HCT116 (cell line): ENCODE data around the gene UGT2A3. TPM values are rescaled to one million over a fixed set of nuclear protein-coding genes. Genes with fewer than 3 reads are reported as not detected.

Experiments
- ATAC-seq: fragments of 200-7000 bp; cut with Tn5 transposase; 2 replicates; pipeline ENCODE4 v1.9.1; 2020; ENCODE audit warnings: mild to moderate bottlenecking, moderate library complexity
- BruUV-seq: library from RNA; stranded (reverse); fragments of 400-500 nt; replicated peaks from 2 replicates; lab custom pipeline; 2021; lab: Mats Ljungman, UMichigan
- CTCF ChIA-PET: fragments of 300-600 bp; sonication (Branson Sonifier 250); formaldehyde crosslinking; loops from one replicate; lab custom pipeline; 2021; ENCODE audit warnings: antibody characterized with exemption; lab: Charles Lee
- POLR2A ChIA-PET: fragments of 300-600, 350-600 bp; sonication (Branson Sonifier 250); formaldehyde crosslinking; loops from one replicate; lab custom pipeline; 2021; ENCODE audit warnings: antibody characterized with exemption; lab: Charles Lee
- RAD21 ChIA-PET, 2 experiments: fragments of 300-600 bp; sonication (Branson Sonifier 250); formaldehyde crosslinking; loops; one replicate each; lab custom pipeline; 2023; ENCODE audit warnings: low total read pairs in 2 of 2; ENCODE audit not compliant: uncharacterized antibody in 2 of 2, unreplicated experiment in 2 of 2, low non-redundant PET in 1 of 2; lab: Charles Lee
- DNase-seq: peaks from one replicate; pipeline ENCODE4 v3.0.0-alpha.2; 2010; ENCODE audit warnings: low read depth, low spot score
- H2AFZ ChIP-seq: fragments of 200-600 bp; shearing (Covaris generic), sonication (generic); 2 replicates; pipeline ENCODE4 v1.6.1; 2017; ENCODE audit warnings: low read depth, mixed run types, mixed read lengths, antibody characterized with exemption, low read length; ENCODE audit not compliant: poor library complexity, severe bottlenecking
- H3K27ac ChIP-seq: 2 replicates; pipeline ENCODE4 v1.5.1; 2012; ENCODE audit warnings: low read depth, low read length
- H3K27me3 ChIP-seq: fragments of 200-600 bp; sonication (generic); 2 replicates; pipeline ENCODE4 v1.6.1; 2016; ENCODE audit warnings: mixed run types, low read length, mixed read lengths; ENCODE audit not compliant: insufficient read depth
- H3K36me3 ChIP-seq, 2 experiments: fragments of 200-500 bp in 1 of 2; fragments of 200-600 bp in 1 of 2; sonication (Bioruptor generic) in 1 of 2; sonication (generic) in 1 of 2; 2 replicates each; pipeline versions ENCODE4 v1.5.1 to v1.6.1; 2014 to 2016; ENCODE audit warnings: low read length in 2 of 2, inconsistent platforms in 1 of 2, mixed read lengths in 1 of 2, mixed run types in 1 of 2; ENCODE audit not compliant: insufficient read depth in 2 of 2, control insufficient read depth in 1 of 2
- H3K4me1 ChIP-seq, 2 experiments: fragments of 200-600 bp in 1 of 2; sonication (generic) in 1 of 2; 2 replicates each; pipeline versions ENCODE4 v1.5.1 to v1.6.1; 2012 to 2017; ENCODE audit warnings: low read length in 2 of 2, inconsistent platforms in 1 of 2, mild to moderate bottlenecking in 1 of 2, mixed read lengths in 1 of 2, mixed run types in 1 of 2, moderate library complexity in 1 of 2; ENCODE audit not compliant: insufficient read depth in 2 of 2, control insufficient read depth in 1 of 2
- H3K4me2 ChIP-seq: fragments of 200-600 bp; sonication (generic); 2 replicates; pipeline ENCODE4 v1.6.1; 2017; ENCODE audit warnings: mixed run types, low read length, mixed read lengths
- H3K4me3 ChIP-seq, 2 experiments: fragments of 200-600 bp in 1 of 2; sonication (generic) in 1 of 2; replicated peaks in 1 of 2; 2 replicates each; pipeline ENCODE4 v1.5.1; 2011 to 2016; ENCODE audit warnings: low read length in 2 of 2, control low read depth in 1 of 2, low read depth in 1 of 2, mild to moderate bottlenecking in 1 of 2, mixed read lengths in 1 of 2, mixed run types in 1 of 2
- H3K79me2 ChIP-seq: fragments of 200-600 bp; sonication (generic); 2 replicates; pipeline ENCODE4 v1.6.1; 2017; ENCODE audit warnings: mild to moderate bottlenecking, mixed run types, low read length, moderate library complexity, mixed read lengths; ENCODE audit not compliant: insufficient read depth
- H3K9ac ChIP-seq: fragments of 200-600 bp; sonication (generic); 2 replicates; pipeline ENCODE4 v1.6.1; 2016; ENCODE audit warnings: low read length, mixed read lengths
- H3K9me2 ChIP-seq: fragments of 200-600 bp; sonication (generic), shearing (Covaris generic); 2 replicates; pipeline ENCODE4 v1.6.1; 2017; ENCODE audit warnings: mixed run types, mild to moderate bottlenecking, moderate library complexity; ENCODE audit not compliant: insufficient read depth
- H3K9me3 ChIP-seq, 2 experiments: fragments of 200-500 bp in 1 of 2; fragments of 200-600 bp in 1 of 2; sonication (Bioruptor generic) in 1 of 2; sonication (generic) in 1 of 2; 2 replicates each; pipeline ENCODE4 v1.6.1; 2014 to 2017; ENCODE audit warnings: low read length in 2 of 2, mixed read lengths in 2 of 2, inconsistent platforms in 1 of 2, low read depth in 1 of 2, mild to moderate bottlenecking in 1 of 2, mixed run types in 1 of 2, moderate library complexity in 1 of 2; ENCODE audit not compliant: control insufficient read depth in 1 of 2, insufficient read depth in 1 of 2
- H4K20me1 ChIP-seq: fragments of 200-600 bp; sonication (generic), shearing (Covaris generic); 2 replicates; pipeline ENCODE4 v1.6.1; 2017; ENCODE audit warnings: mixed run types, mild to moderate bottlenecking, moderate library complexity; ENCODE audit not compliant: insufficient read depth
- CEBPB ChIP-seq: IDR thresholded peaks from 2 replicates; pipeline ENCODE4 v1.6.1; 2012; ENCODE audit warnings: low read depth
- EGR1 ChIP-seq: IDR thresholded peaks from 2 replicates; pipeline ENCODE4 v1.6.1; 2012; ENCODE audit warnings: low read depth
- ELF1 ChIP-seq: IDR thresholded peaks from 2 replicates; pipeline ENCODE4 v1.6.1; 2012; ENCODE audit warnings: low read depth, borderline replicate concordance
- EZH2 ChIP-seq: fragments of 200-600 bp; sonication (generic); IDR thresholded peaks from 2 replicates; pipeline ENCODE4 v1.6.1; 2017; ENCODE audit warnings: antibody characterized with exemption, mixed run types
- EZH2phosphoT487 ChIP-seq: fragments of 200-600 bp; IDR thresholded peaks from 2 replicates; pipeline ENCODE4 v1.6.1; 2018; ENCODE audit warnings: antibody characterized with exemption, borderline replicate concordance
- FOSL1 ChIP-seq: IDR thresholded peaks from 2 replicates; pipeline ENCODE4 v1.6.1; 2012; ENCODE audit warnings: low read depth
- JUND ChIP-seq: IDR thresholded peaks from 2 replicates; pipeline ENCODE4 v1.6.1; 2012
- POLR2A ChIP-seq: IDR thresholded peaks from 2 replicates; pipeline ENCODE4 v1.7.0; 2011; ENCODE audit warnings: borderline replicate concordance; ENCODE audit not compliant: insufficient read depth, insufficient read length; ENCODE audit errors: extremely low read depth
- RAD21 ChIP-seq: IDR thresholded peaks from 2 replicates; pipeline ENCODE4 v1.6.1; 2012; ENCODE audit warnings: low read depth, mild to moderate bottlenecking
- SIN3A ChIP-seq: IDR thresholded peaks from 2 replicates; pipeline ENCODE4 v1.6.1; 2012; ENCODE audit warnings: low read depth
- SP1 ChIP-seq: IDR thresholded peaks from 2 replicates; pipeline ENCODE4 v1.6.1; 2012; ENCODE audit warnings: low read depth
- SRF ChIP-seq: IDR thresholded peaks from 2 replicates; pipeline ENCODE4 v1.6.1; 2012; ENCODE audit warnings: low read depth
- TCF7L2 ChIP-seq: IDR thresholded peaks from 2 replicates; pipeline ENCODE4 v1.7.0; 2011; ENCODE audit warnings: borderline replicate concordance, inconsistent platforms; ENCODE audit not compliant: insufficient read depth, insufficient read length; ENCODE audit errors: extremely low read depth
- YY1 ChIP-seq: IDR thresholded peaks from 2 replicates; pipeline ENCODE4 v1.6.1; 2011; ENCODE audit warnings: low read length, low read depth, moderate library complexity, mild to moderate bottlenecking; ENCODE audit not compliant: insufficient replicate concordance; ENCODE audit errors: extremely low read depth
- ZFX ChIP-seq: fragments of 450-650 bp; IDR thresholded peaks from 2 replicates; pipeline ENCODE4 v1.6.1; 2017
- ZNF274 ChIP-seq: fragments of 200-500 bp; sonication (Bioruptor generic); IDR thresholded peaks from 2 replicates; pipeline ENCODE4 v1.6.1; 2014; ENCODE audit warnings: mild to moderate bottlenecking, low read depth, low read length, inconsistent platforms
- intact Hi-C: fragments of 100-400 bp; cut with micrococcal nuclease; formaldehyde crosslinking; loops from 2 replicates; pipeline ENCODE4 v1.10.0; 2022
- total RNA-seq: library from RNA; stranded (reverse); gene quantifications from one replicate; pipeline ENCODE4 v1.2.1, GENCODE V29; 2021; ENCODE audit not compliant: unreplicated experiment
- TF ChIP-seq, protein P1 (sequence below): IDR thresholded peaks from 2 replicates; pipeline ENCODE4 v1.6.1; 2012

UGT2A3 gene
- total RNA-seq, 1 experiment from 2014 or later = not detected

DNA sequence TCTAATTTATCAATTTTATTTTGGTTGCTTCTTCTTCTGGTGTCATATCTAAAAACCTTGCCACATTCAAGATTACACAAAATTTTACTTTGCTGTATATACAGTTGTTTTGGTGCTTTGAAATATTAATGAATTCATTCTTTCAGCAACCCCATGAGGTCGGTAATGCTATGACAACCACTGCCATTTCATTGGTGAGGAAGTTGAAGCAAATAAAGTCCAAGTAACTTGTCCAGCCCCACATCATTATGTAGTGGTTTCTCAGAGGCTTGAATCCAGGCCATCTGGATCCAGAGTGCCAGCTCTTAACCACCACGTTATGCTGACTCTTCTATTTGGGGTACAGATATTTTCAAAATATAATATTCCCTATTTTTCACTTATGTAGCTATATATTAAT lies 42.2 kb downstream of the UGT2A3 start:
- Histone ChIP-seq H3K9me3 (no peaks in the 10 kb centered on the region), H3K27me3 (no peaks in the 10 kb centered on the region), H2AFZ (no peak overlapping the region), H3K9ac (no peak overlapping the region), H3K27ac (no peak overlapping the region)
- intact Hi-C loops = no loop called here
- no TSS peak for BruUV-seq
- ATAC-seq = no peak
- TF ChIP-seq YY1 (no peak), POLR2A (no peak), RAD21 (no peak), SRF (no peak), ZNF274 (no peak), FOSL1 (no peak), ELF1 (no peak), EZH2phosphoT487 (no peak), TCF7L2 (no peak), SIN3A (no peak), ZFX (no peak), CEBPB (no peak), SP1 (no peak), JUND (no peak), EGR1 (no peak), EZH2 (no peak)
- TF ChIP-seq, protein P1, sequence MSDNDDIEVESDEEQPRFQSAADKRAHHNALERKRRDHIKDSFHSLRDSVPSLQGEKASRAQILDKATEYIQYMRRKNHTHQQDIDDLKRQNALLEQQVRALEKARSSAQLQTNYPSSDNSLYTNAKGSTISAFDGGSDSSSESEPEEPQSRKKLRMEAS = no peak
- TF ChIP-seq, all 23 proteins: peak for 0
- no peaks in the 10 kb centered on the region for H3K9me2 ChIP-seq
- H3K79me2 ChIP-seq = no peaks in the 10 kb centered on the region
- no peak for DNase-seq
- H3K4me2 ChIP-seq = no peak overlapping the region
- no peaks in the 10 kb centered on the region for H3K4me1 ChIP-seq
- ChIA-PET CTCF (no interaction called here), RAD21 (no interaction called here), POLR2A (no interaction called here)
- H3K36me3 ChIP-seq = no peaks in the 10 kb centered on the region
- H4K20me1 ChIP-seq = no peaks in the 10 kb centered on the region
- H3K4me3 ChIP-seq = no peak overlapping the region
